Measurements from ENCODE around the gene HLA-DQB1.

HLA-DQB1 gene

DNA sequence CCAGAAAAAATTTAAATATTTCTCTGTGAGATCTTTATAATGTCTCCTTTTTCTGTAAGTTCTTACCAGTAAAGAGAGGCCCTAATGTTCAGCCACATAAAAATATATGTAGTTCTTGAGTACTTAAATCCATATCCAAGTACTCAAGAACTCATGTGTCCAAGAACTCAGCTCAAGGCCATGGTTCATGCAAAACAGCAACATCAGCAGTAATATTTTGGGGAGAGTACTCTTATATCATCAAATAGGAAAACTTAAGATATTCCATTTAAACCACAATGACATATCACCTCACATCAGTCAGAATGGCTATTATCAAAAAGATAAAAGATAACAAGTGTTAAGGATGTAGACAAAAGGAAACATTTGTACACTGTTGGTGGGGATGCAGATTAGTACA lies 3.4 kb upstream of the HLA-DQB1 start:
- no peak overlapping the region for H3K4me3 ChIP-seq (ENCODE audit: control insufficient read depth, low read depth, low read length)
- TF ChIP-seq, protein P1, sequence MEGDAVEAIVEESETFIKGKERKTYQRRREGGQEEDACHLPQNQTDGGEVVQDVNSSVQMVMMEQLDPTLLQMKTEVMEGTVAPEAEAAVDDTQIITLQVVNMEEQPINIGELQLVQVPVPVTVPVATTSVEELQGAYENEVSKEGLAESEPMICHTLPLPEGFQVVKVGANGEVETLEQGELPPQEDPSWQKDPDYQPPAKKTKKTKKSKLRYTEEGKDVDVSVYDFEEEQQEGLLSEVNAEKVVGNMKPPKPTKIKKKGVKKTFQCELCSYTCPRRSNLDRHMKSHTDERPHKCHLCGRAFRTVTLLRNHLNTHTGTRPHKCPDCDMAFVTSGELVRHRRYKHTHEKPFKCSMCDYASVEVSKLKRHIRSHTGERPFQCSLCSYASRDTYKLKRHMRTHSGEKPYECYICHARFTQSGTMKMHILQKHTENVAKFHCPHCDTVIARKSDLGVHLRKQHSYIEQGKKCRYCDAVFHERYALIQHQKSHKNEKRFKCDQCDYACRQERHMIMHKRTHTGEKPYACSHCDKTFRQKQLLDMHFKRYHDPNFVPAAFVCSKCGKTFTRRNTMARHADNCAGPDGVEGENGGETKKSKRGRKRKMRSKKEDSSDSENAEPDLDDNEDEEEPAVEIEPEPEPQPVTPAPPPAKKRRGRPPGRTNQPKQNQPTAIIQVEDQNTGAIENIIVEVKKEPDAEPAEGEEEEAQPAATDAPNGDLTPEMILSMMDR (conservative IDR thresholded peaks at IDR 0.05; ENCODE audit: control insufficient read depth, insufficient read depth, low read depth, low read length), result no peak
- DNase-seq (ENCODE audit: low read depth), result no peak

DNA sequence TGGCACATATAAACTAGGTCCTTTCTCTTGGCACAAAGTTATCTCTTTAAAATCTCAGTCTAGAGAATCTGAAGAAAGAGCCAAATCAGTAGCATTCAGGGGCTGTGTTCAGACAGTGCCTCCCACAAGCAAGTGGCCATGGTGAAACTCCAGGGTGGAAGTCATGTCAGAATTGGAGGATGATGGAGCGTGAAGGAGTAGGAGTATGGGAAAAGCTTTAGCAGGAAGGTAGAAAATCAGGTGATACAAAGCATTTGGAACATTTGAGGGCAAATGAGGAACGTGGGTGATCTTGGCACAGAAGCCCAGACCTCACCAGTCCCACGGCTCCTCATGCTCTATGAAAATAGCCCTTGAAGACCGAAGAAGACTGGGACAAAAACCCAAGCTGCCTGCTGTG lies 2.8 kb upstream of the HLA-DQB1 start:
- DNase-seq (ENCODE audit: low read depth), result no peak
- TF ChIP-seq, protein P1 (conservative IDR thresholded peaks at IDR 0.05; ENCODE audit: control insufficient read depth, insufficient read depth, low read depth, low read length), result no peak
- no peak overlapping the region for H3K4me3 ChIP-seq (ENCODE audit: control insufficient read depth, low read depth, low read length)

DNA sequence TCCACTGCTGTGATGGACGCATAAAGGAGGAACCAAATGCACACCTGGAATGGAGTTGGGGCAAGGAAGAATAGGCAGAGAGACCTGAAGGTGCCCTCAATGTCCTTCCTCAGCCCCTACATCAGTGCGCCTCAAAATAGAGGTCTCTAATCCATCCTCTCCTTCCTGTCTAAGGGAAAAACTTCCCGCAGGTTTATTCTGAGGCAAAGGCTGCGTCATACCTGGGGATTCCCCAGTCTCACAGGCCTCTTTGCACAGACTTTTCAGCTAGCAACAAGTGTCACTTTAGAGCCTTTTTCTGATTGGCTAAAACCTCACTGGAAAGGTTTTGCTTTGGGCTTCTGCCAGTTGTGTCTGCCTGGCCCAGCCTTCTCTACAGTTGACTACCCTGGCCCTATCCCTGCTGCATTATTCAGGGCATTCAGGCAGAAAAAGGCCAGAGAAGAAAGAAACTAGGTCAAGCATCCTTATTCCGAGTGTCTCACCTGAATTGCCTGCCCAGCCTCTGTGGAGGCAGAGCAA lies 1.8 kb upstream of the HLA-DQB1 start:
- H3K4me3 ChIP-seq (ENCODE audit: control insufficient read depth, low read depth, low read length), result no peak overlapping the region
- peak; percentile 6 for DNase-seq (ENCODE audit: low read depth)
- TF ChIP-seq, protein P1 (conservative IDR thresholded peaks at IDR 0.05; ENCODE audit: control insufficient read depth, insufficient read depth, low read depth, low read length), result no peak

DNA sequence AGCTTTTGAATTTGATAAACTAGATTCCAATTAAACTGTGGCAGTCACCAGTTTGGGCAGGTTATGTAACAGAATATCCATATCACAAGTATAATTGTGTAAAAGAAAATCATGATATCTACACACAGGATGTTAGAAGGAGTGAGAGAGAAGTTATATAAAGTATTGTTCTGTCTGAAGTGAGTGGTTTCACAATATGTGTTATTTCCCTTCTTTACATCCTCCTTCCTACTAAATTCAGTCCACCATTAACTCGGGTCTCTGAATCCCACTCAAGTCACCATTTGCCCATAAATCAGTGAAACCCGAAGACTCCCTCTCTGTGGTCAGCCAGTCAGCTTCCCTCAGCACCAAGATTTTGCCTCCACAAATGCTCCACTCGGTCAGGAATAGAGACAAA lies 796 bp downstream of the HLA-DQB1 start:
- no peak overlapping the region for H3K4me3 ChIP-seq (ENCODE audit: control insufficient read depth, low read depth, low read length)
- no peak for DNase-seq (ENCODE audit: low read depth)
- TF ChIP-seq, protein P1 (conservative IDR thresholded peaks at IDR 0.05; ENCODE audit: control insufficient read depth, insufficient read depth, low read depth, low read length), result no peak

DNA sequence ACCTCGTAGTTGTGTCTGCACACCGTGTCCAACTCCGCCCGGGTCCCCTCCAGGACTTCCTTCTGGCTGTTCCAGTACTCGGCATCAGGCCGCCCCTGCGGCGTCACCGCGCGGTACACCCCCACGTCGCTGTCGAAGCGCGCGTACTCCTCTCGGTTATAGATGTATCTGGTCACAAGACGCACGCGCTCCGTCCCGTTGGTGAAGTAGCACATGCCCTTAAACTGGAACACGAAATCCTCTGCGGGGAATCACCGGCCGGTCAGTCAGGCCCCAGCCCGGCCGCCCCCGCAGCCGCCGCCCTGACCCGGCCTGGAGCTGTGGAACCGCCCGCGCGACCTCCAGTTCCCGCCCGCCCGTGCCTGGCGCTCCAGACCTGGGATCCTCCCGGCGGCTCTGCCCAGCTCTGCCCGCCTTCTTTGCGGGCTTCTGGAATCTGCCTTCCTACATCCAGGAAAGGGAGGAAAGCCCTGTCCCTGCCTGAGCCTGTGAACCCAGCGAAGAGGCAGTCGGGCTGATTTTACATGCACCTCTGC lies 1.6 kb downstream of the HLA-DQB1 start:
- no peak for DNase-seq (ENCODE audit: low read depth)
- TF ChIP-seq, protein P1 (conservative IDR thresholded peaks at IDR 0.05; ENCODE audit: control insufficient read depth, insufficient read depth, low read depth, low read length), result no peak
- no peak overlapping the region for H3K4me3 ChIP-seq (ENCODE audit: control insufficient read depth, low read depth, low read length)

DNA sequence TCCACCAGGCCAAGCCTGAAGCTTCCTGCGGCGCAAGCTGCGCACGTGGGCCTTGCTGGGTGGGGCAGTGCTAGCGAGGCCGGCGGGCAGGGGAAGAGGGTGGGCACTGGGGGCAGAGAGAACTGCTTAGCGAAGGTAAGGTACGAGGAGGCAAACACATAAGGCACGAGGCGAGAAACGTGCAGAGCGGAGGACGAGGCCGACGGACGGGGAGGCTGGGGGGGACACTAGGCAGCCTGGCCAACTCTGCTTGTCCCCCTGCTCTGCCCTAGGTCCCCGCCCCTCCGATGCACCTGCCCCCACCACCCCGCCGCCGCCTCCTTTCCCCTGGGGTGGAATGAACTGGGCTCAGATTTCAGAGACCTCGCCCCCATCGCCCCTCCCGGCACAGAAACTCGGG lies 2.1 kb downstream of the HLA-DQB1 start:
- no peak overlapping the region for H3K4me3 ChIP-seq (ENCODE audit: control insufficient read depth, low read depth, low read length)
- DNase-seq (ENCODE audit: low read depth), result no peak
- TF ChIP-seq, protein P1 (conservative IDR thresholded peaks at IDR 0.05; ENCODE audit: control insufficient read depth, insufficient read depth, low read depth, low read length), result no peak

DNA sequence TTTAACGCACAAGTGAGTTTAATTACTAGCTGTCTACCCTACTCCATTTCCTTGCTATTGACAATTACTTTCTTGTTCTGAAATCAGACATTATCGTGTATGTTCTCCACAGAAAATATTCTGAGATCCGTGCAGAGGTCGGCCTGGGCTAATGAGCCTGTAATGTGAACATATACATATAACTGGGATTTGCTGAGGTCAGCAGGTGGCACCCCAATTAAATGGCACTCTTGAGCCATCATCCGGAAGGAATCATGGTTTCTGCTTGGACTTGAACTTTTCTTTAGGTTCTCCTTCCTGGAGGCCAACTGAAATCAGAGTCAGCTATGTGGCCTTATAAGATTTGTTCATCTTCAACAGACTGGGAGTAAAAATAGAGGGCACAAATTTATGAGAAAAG lies 3.6 kb downstream of the HLA-DQB1 start:
- TF ChIP-seq, protein P1 (conservative IDR thresholded peaks at IDR 0.05; ENCODE audit: control insufficient read depth, insufficient read depth, low read depth, low read length), result no peak
- H3K4me3 ChIP-seq (ENCODE audit: control insufficient read depth, low read depth, low read length), result no peak overlapping the region
- no peak for DNase-seq (ENCODE audit: low read depth)

Measured in fibroblast of mammary gland (primary cell).